DND-41 (cell line): Measurements from ENCODE around the gene MXD3.
A peak's percentile ranks its signal among the peaks of the same experiment; 100 is the strongest.

Source experiments
- ATAC-seq: fragments of 200-7000 bp; cut with Tn5 transposase; 3 replicates; pipeline ENCODE4 v1.9.1; 2021; ENCODE audit warnings: low read depth; ENCODE audit not compliant: insufficient read depth
- DNase-seq: peaks from one replicate; pipeline ENCODE4 v3.0.0-alpha.2; 2020
- H2AFZ ChIP-seq: 2 replicates; pipeline ENCODE4 v1.6.0; 2012; ENCODE audit warnings: low read depth, low read length
- H3K27ac ChIP-seq: 2 replicates; pipeline ENCODE4 v1.5.1; 2012; ENCODE audit warnings: low read length, inconsistent platforms
- H3K27me3 ChIP-seq: fragments of 200-600 bp; sonication (generic); 2 replicates; pipeline ENCODE4 v1.6.0; 2012; ENCODE audit warnings: low read length, mild to moderate bottlenecking, inconsistent platforms; ENCODE audit not compliant: insufficient read depth, poor library complexity
- H3K36me3 ChIP-seq: 2 replicates; pipeline ENCODE4 v1.5.1; 2012; ENCODE audit warnings: low read length, inconsistent platforms; ENCODE audit not compliant: insufficient read depth
- H3K4me1 ChIP-seq: 2 replicates; pipeline ENCODE4 v1.5.1; 2012; ENCODE audit warnings: mild to moderate bottlenecking, low read length; ENCODE audit not compliant: insufficient read depth
- H3K4me2 ChIP-seq: 2 replicates; pipeline ENCODE4 v1.6.0; 2012; ENCODE audit warnings: mild to moderate bottlenecking, moderate library complexity, low read length, inconsistent platforms; ENCODE audit not compliant: insufficient read depth
- H3K4me3 ChIP-seq, 2 experiments: fragments of 200-600 bp in 1 of 2; shearing (Covaris generic) in 1 of 2; 2 replicates each; pipeline ENCODE4 v1.5.1; 2012 to 2016; ENCODE audit warnings: inconsistent platforms in 2 of 2, low read length in 2 of 2, mild to moderate bottlenecking in 2 of 2, low read depth in 1 of 2, moderate library complexity in 1 of 2
- H3K79me2 ChIP-seq: 2 replicates; pipeline ENCODE4 v1.6.0; 2012; ENCODE audit warnings: low read length, inconsistent platforms; ENCODE audit not compliant: insufficient read depth
- H3K9ac ChIP-seq: 2 replicates; pipeline ENCODE4 v1.6.0; 2012; ENCODE audit warnings: low read depth, mild to moderate bottlenecking, inconsistent platforms, low read length, moderate library complexity
- H3K9me3 ChIP-seq: 2 replicates; pipeline ENCODE4 v1.5.1; 2012; ENCODE audit warnings: low read length, moderate library complexity, mild to moderate bottlenecking, inconsistent platforms; ENCODE audit not compliant: insufficient read depth, severe bottlenecking
- H4K20me1 ChIP-seq: 2 replicates; pipeline ENCODE4 v1.6.0; 2012; ENCODE audit warnings: low read length; ENCODE audit not compliant: insufficient read depth
- EZH2 ChIP-seq: IDR thresholded peaks from 3 replicates; pipeline ENCODE4 v1.6.1; 2012; ENCODE audit warnings: borderline replicate concordance, low read depth, mild to moderate bottlenecking, moderate library complexity, low read length, inconsistent platforms; ENCODE audit not compliant: severe bottlenecking
- TF ChIP-seq, protein P1 (sequence below): IDR thresholded peaks from 2 replicates; pipeline ENCODE4 v1.5.1; 2012; ENCODE audit warnings: borderline replicate concordance, low read length, moderate library complexity, mild to moderate bottlenecking; ENCODE audit not compliant: poor library complexity, severe bottlenecking; ENCODE audit errors: extremely low read depth

Gene MXD3

DNA sequence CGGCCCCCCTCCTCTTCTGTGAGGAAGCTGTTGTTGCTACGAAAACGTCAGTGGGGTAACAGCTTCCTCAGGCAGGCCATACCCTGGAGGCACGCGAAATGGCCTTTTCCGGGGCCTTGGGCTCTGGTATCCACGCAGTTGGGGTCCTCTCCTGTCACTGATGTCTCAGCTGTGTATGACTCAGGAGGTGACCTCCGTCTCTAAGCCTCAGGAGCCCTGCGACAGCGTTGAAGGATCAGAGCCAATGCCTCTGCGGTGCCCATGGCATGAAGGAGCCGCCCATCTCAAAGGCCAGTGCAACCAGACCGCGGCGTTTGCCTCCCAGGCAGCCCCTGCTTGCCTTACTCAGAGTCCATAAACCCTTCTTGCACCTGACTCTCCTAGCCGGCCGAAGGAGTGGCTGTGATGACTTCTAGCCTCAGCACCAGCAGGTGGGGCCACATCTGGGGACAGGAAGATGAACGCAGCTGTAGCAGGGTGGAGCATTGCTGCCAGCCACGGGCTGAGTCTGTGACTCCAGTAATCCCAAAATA lies 1.0 kb upstream of the MXD3 start:
- no peaks in the 10 kb centered on the region for H3K9me3 ChIP-seq
- peak overlapping the region; percentile 85 for H3K4me2 ChIP-seq
- H3K4me3 ChIP-seq = peak overlapping the region; percentile 23 to 65; a peak in 3 of 4 replicates
- no peaks in the 10 kb centered on the region for H3K27me3 ChIP-seq
- peaks cover 40% of the 10 kb centered on the region for H3K36me3 ChIP-seq
- peak; percentile 74 for DNase-seq
- peak; percentile 43 for ATAC-seq
- peaks cover 35% of the 10 kb centered on the region for H4K20me1 ChIP-seq
- TF ChIP-seq, protein P1, sequence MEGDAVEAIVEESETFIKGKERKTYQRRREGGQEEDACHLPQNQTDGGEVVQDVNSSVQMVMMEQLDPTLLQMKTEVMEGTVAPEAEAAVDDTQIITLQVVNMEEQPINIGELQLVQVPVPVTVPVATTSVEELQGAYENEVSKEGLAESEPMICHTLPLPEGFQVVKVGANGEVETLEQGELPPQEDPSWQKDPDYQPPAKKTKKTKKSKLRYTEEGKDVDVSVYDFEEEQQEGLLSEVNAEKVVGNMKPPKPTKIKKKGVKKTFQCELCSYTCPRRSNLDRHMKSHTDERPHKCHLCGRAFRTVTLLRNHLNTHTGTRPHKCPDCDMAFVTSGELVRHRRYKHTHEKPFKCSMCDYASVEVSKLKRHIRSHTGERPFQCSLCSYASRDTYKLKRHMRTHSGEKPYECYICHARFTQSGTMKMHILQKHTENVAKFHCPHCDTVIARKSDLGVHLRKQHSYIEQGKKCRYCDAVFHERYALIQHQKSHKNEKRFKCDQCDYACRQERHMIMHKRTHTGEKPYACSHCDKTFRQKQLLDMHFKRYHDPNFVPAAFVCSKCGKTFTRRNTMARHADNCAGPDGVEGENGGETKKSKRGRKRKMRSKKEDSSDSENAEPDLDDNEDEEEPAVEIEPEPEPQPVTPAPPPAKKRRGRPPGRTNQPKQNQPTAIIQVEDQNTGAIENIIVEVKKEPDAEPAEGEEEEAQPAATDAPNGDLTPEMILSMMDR = peak; percentile 53
- no peak for TF ChIP-seq EZH2
- peak overlapping the region; percentile 77 for H3K9ac ChIP-seq
- H3K27ac ChIP-seq = peak overlapping the region; percentile 94
- peaks cover 46% of the 10 kb centered on the region for H3K4me1 ChIP-seq
- H3K79me2 ChIP-seq = peaks cover 52% of the 10 kb centered on the region
- peak overlapping the region; percentile 69 for H2AFZ ChIP-seq

DNA sequence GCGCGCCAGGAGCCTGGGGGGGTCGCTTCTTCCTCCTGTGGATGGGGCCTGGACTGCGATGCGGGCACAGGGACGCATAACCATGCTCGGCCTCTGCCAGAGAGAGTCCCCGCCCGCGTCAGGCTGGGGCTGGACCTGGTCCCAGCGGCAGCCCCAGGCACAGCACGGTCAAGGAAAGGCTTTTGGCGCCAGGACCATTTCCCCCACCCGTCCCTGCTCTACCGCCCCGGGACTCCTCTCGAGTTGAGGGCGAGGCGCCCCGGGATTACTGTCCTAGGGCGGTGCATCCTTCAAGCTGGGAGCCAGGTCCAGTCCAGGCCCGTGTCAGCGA lies 341 bp downstream of the MXD3 start:
- H4K20me1 ChIP-seq = peaks cover 37% of the 10 kb centered on the region
- peak overlapping the region; percentile 83 for H3K27ac ChIP-seq
- H3K79me2 ChIP-seq = peaks cover 62% of the 10 kb centered on the region
- H3K4me3 ChIP-seq = peak overlapping the region; percentile 79
- TF ChIP-seq, protein P1 = no peak
- no peak for TF ChIP-seq EZH2
- H3K27me3 ChIP-seq = no peaks in the 10 kb centered on the region
- H3K36me3 ChIP-seq = peaks cover 48% of the 10 kb centered on the region
- H2AFZ ChIP-seq = peak overlapping the region; percentile 64
- H3K9me3 ChIP-seq = no peaks in the 10 kb centered on the region
- H3K4me1 ChIP-seq = peaks cover 57% of the 10 kb centered on the region
- peak overlapping the region; percentile 77 for H3K9ac ChIP-seq
- ATAC-seq = no peak
- DNase-seq = no peak
- peak overlapping the region; percentile 81 for H3K4me2 ChIP-seq

DNA sequence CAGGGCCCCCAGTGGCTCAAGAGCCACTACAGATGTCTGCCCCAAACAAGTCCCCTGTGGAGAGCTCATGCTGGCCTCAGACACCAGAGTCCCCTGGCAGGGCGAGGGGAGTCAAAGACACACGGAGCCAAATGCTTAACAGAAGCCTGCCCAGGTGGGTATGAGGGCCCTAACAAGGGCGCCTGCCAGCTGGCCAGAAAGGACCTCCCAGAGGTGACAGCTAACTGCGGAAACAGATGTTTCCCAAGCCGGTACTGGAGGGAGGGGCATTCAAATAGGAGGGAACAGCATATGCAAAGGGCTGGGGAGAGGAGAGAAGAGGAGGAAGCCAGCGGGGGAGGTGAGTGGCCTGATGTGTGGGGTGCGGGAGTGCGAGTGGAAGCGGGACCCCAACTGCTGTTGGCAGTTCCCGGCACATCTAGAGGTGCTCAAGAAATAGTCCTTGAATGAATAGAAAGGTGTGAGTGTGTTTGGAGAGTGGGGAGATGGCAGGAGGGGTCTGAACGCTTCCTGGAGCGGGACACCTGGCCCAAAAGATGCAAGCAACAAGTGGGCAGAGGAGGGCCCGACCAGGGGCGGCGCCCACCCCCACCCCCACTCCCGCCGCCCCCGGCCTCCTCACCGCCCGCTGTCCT lies 824 bp downstream of the MXD3 start:
- Histone ChIP-seq H4K20me1 (peaks cover 41% of the 10 kb centered on the region), H3K27me3 (no peaks in the 10 kb centered on the region), H3K4me3 (peak overlapping the region; percentile 79; a peak in 3 of 4 replicates), H3K79me2 (peaks cover 66% of the 10 kb centered on the region), H3K27ac (peak overlapping the region; percentile 83), H3K9ac (peak overlapping the region; percentile 77), H3K9me3 (no peaks in the 10 kb centered on the region), H2AFZ (no peak overlapping the region), H3K36me3 (peaks cover 53% of the 10 kb centered on the region), H3K4me2 (peak overlapping the region; percentile 81), H3K4me1 (peaks cover 60% of the 10 kb centered on the region)
- ATAC-seq (peak; percentile 33), DNase-seq (peak; percentile 78)
- TF ChIP-seq EZH2 = no peak
- TF ChIP-seq, protein P1 = no peak
